Hepatocyte (in vitro differentiated cells): Measurements from ENCODE around the gene SLC48A1. TPM values are rescaled to one million over a fixed set of nuclear protein-coding genes. Genes with fewer than 3 reads are reported as not detected.

Experiments
- DNase-seq: peaks from one replicate; pipeline ENCODE4 v3.0.0-alpha.2; 2016; ENCODE audit warnings: low spot score
- H2AFZ ChIP-seq: fragments of 200-600 bp; sonication (generic); 2 replicates; pipeline ENCODE4 v1.6.0; 2016; ENCODE audit warnings: antibody characterized with exemption, mild to moderate bottlenecking
- H3K27ac ChIP-seq: fragments of 200-600 bp; sonication (generic); 2 replicates; pipeline ENCODE4 v1.5.1; 2016; ENCODE audit warnings: mild to moderate bottlenecking
- H3K27me3 ChIP-seq: fragments of 200-600 bp; sonication (generic); 2 replicates; pipeline ENCODE4 v1.6.1; 2016
- H3K36me3 ChIP-seq: fragments of 200-600 bp; sonication (generic); replicated peaks from 2 replicates; pipeline ENCODE4 v1.5.1; 2016; ENCODE audit warnings: low read depth; ENCODE audit not compliant: insufficient read depth
- H3K4me1 ChIP-seq: fragments of 200-600 bp; sonication (generic); 2 replicates; pipeline ENCODE4 v1.5.1; 2016; ENCODE audit warnings: mild to moderate bottlenecking, moderate library complexity; ENCODE audit not compliant: insufficient read depth
- H3K4me2 ChIP-seq: fragments of 200-600 bp; sonication (generic); 2 replicates; pipeline ENCODE4 v1.6.0; 2016
- H3K4me3 ChIP-seq: fragments of 200-600 bp; sonication (generic); 2 replicates; pipeline ENCODE4 v1.5.1; 2016; ENCODE audit warnings: mild to moderate bottlenecking
- H3K79me2 ChIP-seq: fragments of 200-600 bp; sonication (generic); 2 replicates; pipeline ENCODE4 v1.6.0; 2017; ENCODE audit warnings: mild to moderate bottlenecking
- H3K9me2 ChIP-seq: fragments of 200-600 bp; sonication (generic); replicated peaks from 2 replicates; pipeline ENCODE4 v1.6.0; 2017; ENCODE audit warnings: mild to moderate bottlenecking; ENCODE audit not compliant: insufficient read depth
- H3K9me3 ChIP-seq: fragments of 200-600 bp; sonication (generic); 2 replicates; pipeline ENCODE4 v1.5.1; 2016; ENCODE audit warnings: low read depth, mild to moderate bottlenecking
- H4K20me1 ChIP-seq: fragments of 200-600 bp; sonication (generic); 2 replicates; pipeline ENCODE4 v1.6.0; 2016; ENCODE audit warnings: mild to moderate bottlenecking; ENCODE audit not compliant: insufficient read depth, poor library complexity, severe bottlenecking
- EZH2 ChIP-seq: fragments of 200-600 bp; sonication (generic); IDR thresholded peaks from 2 replicates; pipeline ENCODE4 v1.6.1; 2016; ENCODE audit warnings: antibody characterized with exemption, mild to moderate bottlenecking, borderline replicate concordance
- EZH2phosphoT487 ChIP-seq: fragments of 200-600 bp; sonication (generic); IDR thresholded peaks from one replicate; pipeline ENCODE4 v1.6.1; 2018; ENCODE audit warnings: antibody characterized with exemption, mild to moderate bottlenecking, low read depth, moderate library complexity; ENCODE audit not compliant: unreplicated experiment, severe bottlenecking
- WGBS: methylation state at CpG from one replicate; pipeline ENCODE4 v1.1.6; 2016; ENCODE audit warnings: low lambda C conversion rate; ENCODE audit errors: missing lambda C conversion rate; 5-methylcytosine and 5-hydroxymethylcytosine counted together
- polyA plus RNA-seq: library from polyadenylated mRNA; unstranded; fragments of >200 nt; fragmentation: Nextera tagmentation; extraction: Ambion mirVana; gene quantifications from 2 replicates; pipeline ENCODE4 v1.2.1, GENCODE V29; 2016
- total RNA-seq: library from RNA; depleted of rRNA; stranded (reverse); fragments of >200 nt; gene quantifications from 2 replicates; pipeline ENCODE4 v1.2.3, GENCODE V29; 2014
- TF ChIP-seq, protein P1 (sequence below): fragments of 200-600 bp; sonication (generic); IDR thresholded peaks from 2 replicates; pipeline ENCODE4 v1.5.1; 2016; ENCODE audit warnings: antibody characterized with exemption, mild to moderate bottlenecking; ENCODE audit not compliant: poor library complexity

The SLC48A1 gene
- total and polyA plus RNA-seq, 2 experiments from 2014 or later: 11.2 to 22.6 TPM

- Histone ChIP-seq H3K4me1 (no peaks in the 10 kb centered on the region), H3K27ac (no peak overlapping the region), H3K36me3 (no peaks in the 10 kb centered on the region), H3K4me3 (no peak overlapping the region), H3K9me2 (no peaks in the 10 kb centered on the region), H3K4me2 (no peak overlapping the region), H3K9me3 (no peaks in the 10 kb centered on the region), H3K79me2 (no peaks in the 10 kb centered on the region), H3K27me3 (no peaks in the 10 kb centered on the region), H2AFZ (no peak overlapping the region), H4K20me1 (no peaks in the 10 kb centered on the region)
- TF ChIP-seq EZH2: no peak
- WGBS: 97% methylated on average over 10 of the region's 10 CpGs
- DNase-seq: no peak
Observed at GRCh38 chr12:47786662-47787280, 13.7 kb downstream of the SLC48A1 start.

- Histone ChIP-seq H4K20me1 (no peaks in the 10 kb centered on the region), H3K4me1 (no peaks in the 10 kb centered on the region), H3K27ac (no peak overlapping the region), H3K4me3 (no peak overlapping the region), H2AFZ (no peak overlapping the region), H3K36me3 (no peaks in the 10 kb centered on the region), H3K79me2 (no peaks in the 10 kb centered on the region), H3K4me2 (no peak overlapping the region), H3K27me3 (no peaks in the 10 kb centered on the region), H3K9me3 (no peaks in the 10 kb centered on the region), H3K9me2 (no peaks in the 10 kb centered on the region)
- 90% methylated on average over 14 of the region's 14 CpGs for WGBS
- no peak for DNase-seq
- no peak for TF ChIP-seq EZH2
- TF ChIP-seq, protein P1, sequence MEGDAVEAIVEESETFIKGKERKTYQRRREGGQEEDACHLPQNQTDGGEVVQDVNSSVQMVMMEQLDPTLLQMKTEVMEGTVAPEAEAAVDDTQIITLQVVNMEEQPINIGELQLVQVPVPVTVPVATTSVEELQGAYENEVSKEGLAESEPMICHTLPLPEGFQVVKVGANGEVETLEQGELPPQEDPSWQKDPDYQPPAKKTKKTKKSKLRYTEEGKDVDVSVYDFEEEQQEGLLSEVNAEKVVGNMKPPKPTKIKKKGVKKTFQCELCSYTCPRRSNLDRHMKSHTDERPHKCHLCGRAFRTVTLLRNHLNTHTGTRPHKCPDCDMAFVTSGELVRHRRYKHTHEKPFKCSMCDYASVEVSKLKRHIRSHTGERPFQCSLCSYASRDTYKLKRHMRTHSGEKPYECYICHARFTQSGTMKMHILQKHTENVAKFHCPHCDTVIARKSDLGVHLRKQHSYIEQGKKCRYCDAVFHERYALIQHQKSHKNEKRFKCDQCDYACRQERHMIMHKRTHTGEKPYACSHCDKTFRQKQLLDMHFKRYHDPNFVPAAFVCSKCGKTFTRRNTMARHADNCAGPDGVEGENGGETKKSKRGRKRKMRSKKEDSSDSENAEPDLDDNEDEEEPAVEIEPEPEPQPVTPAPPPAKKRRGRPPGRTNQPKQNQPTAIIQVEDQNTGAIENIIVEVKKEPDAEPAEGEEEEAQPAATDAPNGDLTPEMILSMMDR: no peak
- no peak for TF ChIP-seq EZH2phosphoT487
Observed at GRCh38 chr12:47787596-47788319, 14.7 kb downstream of the SLC48A1 start.

DNA sequence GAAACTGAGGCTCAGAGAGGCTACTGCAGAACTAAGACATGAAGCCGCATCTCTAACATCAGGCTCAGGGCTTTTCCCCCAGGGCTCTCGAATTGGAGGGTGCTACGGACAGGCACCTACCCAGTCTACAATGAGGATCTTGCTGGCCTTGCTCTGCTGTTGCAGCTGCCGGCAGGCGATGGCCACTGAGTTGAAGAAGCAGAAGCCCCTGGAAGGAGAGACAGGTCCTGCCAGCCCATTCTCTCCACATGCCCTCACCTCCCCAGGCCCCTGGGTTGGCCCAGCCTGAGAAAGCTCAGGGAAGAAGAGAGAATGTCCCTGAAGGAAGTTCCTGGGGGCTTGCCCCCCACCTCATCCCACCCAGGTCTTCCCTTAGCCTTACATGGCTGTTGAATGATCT is 16.1 kb downstream of the SLC48A1 start:
- Histone ChIP-seq H3K9me3 (no peaks in the 10 kb centered on the region), H3K4me2 (no peak overlapping the region), H3K36me3 (no peaks in the 10 kb centered on the region), H3K4me3 (no peak overlapping the region), H4K20me1 (no peaks in the 10 kb centered on the region), H3K27me3 (no peaks in the 10 kb centered on the region), H3K9me2 (no peaks in the 10 kb centered on the region), H3K27ac (no peak overlapping the region), H3K4me1 (no peaks in the 10 kb centered on the region), H3K79me2 (no peaks in the 10 kb centered on the region), H2AFZ (no peak overlapping the region)
- WGBS: 94% methylated on average over 5 of the region's 5 CpGs
- no peak for DNase-seq
- TF ChIP-seq EZH2 (no peak), EZH2phosphoT487 (no peak)
- TF ChIP-seq, protein P1: no peak

DNA sequence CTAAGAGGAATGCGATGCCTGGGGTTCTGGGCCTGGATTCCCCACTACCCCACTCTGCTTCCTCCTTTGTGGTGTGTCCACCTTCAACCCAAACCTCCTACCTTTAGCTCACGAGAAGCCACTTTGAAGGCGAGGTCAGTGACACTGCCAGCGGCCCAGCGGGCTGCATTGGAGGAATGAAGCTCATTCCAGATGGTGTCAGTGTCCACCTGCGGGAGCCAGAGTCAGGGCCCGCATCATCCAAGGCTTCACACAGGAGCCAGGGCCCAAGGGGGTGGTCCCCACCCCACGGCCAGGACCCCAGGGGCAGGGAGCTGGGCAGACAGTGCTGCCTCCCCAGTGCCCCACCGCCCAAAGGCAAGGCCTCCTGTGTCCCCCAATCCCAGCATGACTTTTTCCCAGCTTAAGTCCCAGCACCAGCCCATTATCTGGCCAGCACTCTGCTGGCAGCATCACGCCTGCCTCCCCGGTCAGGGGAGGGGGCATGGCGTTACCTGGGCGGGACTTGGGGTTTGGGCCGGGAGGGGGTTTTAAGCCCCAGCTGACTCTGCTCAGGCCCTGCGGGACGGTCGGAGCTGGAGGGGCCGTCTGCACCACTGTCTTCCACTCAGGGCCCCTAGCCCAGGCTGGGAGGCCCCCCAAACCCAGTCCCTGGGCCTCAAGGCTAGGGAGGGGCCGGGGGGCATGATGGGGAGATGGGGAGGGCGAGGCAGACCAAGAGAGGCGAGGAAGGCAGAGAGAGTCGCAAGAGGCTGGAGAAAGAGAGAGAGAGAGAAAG is 16.9 kb downstream of the SLC48A1 start:
- H3K27me3 ChIP-seq: no peaks in the 10 kb centered on the region
- H3K79me2 ChIP-seq: no peaks in the 10 kb centered on the region
- TF ChIP-seq EZH2phosphoT487 (no peak), EZH2 (no peak)
- TF ChIP-seq, protein P1: no peak
- no peaks in the 10 kb centered on the region for H3K36me3 ChIP-seq
- 95% methylated on average over 19 of the region's 22 CpGs for WGBS
- no peak overlapping the region for H3K27ac ChIP-seq
- H2AFZ ChIP-seq: no peak overlapping the region
- no peaks in the 10 kb centered on the region for H4K20me1 ChIP-seq
- H3K4me2 ChIP-seq: no peak overlapping the region
- no peak for DNase-seq
- no peak overlapping the region for H3K4me3 ChIP-seq
- H3K9me3 ChIP-seq: no peaks in the 10 kb centered on the region
- no peaks in the 10 kb centered on the region for H3K4me1 ChIP-seq
- no peaks in the 10 kb centered on the region for H3K9me2 ChIP-seq
